Neural crest cell (in vitro differentiated cells): Measurements from ENCODE around the gene NRXN3. TPM values are rescaled to one million over a fixed set of nuclear protein-coding genes. Genes with fewer than 3 reads are reported as not detected.

Source experiments
- DNase-seq: peaks from one replicate; pipeline ENCODE4 v3.0.0; 2021; ENCODE audit warnings: low read depth, mixed read lengths, low spot score
- H3K27ac Mint-ChIP-seq: one replicate; pipeline ENCODE4 v1.8.0; 2021; ENCODE audit warnings: mild to moderate bottlenecking, mixed read lengths; ENCODE audit not compliant: unreplicated experiment
- H3K27me3 Mint-ChIP-seq: 2 replicates; pipeline ENCODE4 v1.8.0; 2021; ENCODE audit warnings: low read depth, mild to moderate bottlenecking, mixed read lengths
- H3K36me3 Mint-ChIP-seq: 2 replicates; pipeline ENCODE4 v1.8.0; 2021; ENCODE audit warnings: low read depth, mild to moderate bottlenecking, mixed read lengths
- H3K4me1 Mint-ChIP-seq: 2 replicates; pipeline ENCODE4 v1.8.0; 2021; ENCODE audit warnings: mixed read lengths
- H3K4me3 Mint-ChIP-seq: one replicate; pipeline ENCODE4 v1.8.0; 2021; ENCODE audit warnings: mild to moderate bottlenecking, mixed read lengths
- H3K9me3 Mint-ChIP-seq: 2 replicates; pipeline ENCODE4 v1.8.0; 2021; ENCODE audit warnings: mixed read lengths
- total RNA-seq: library from RNA; stranded (reverse); gene quantifications from 2 replicates; pipeline ENCODE4 v1.2.1, GENCODE V29; 2021
- TF ChIP-seq, protein P1 (sequence below): fragments of 200-600 bp; sonication (generic); conservative IDR thresholded peaks from 2 replicates; pipeline ENCODE4 v1.5.0; 2021; ENCODE audit warnings: antibody characterized with exemption, mild to moderate bottlenecking

NRXN3 gene
- total RNA-seq, 1 donor from 2014 or later: 2.5 TPM

- Mint-ChIP-seq H3K27ac (no peak overlapping the region), H3K4me3 (no peak overlapping the region), H3K36me3 (no peaks in the 10 kb centered on the region), H3K4me1 (no peaks in the 10 kb centered on the region), H3K9me3 (no peaks in the 10 kb centered on the region), H3K27me3 (no peaks in the 10 kb centered on the region)
- TF ChIP-seq, protein P1, sequence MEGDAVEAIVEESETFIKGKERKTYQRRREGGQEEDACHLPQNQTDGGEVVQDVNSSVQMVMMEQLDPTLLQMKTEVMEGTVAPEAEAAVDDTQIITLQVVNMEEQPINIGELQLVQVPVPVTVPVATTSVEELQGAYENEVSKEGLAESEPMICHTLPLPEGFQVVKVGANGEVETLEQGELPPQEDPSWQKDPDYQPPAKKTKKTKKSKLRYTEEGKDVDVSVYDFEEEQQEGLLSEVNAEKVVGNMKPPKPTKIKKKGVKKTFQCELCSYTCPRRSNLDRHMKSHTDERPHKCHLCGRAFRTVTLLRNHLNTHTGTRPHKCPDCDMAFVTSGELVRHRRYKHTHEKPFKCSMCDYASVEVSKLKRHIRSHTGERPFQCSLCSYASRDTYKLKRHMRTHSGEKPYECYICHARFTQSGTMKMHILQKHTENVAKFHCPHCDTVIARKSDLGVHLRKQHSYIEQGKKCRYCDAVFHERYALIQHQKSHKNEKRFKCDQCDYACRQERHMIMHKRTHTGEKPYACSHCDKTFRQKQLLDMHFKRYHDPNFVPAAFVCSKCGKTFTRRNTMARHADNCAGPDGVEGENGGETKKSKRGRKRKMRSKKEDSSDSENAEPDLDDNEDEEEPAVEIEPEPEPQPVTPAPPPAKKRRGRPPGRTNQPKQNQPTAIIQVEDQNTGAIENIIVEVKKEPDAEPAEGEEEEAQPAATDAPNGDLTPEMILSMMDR: no peak
- no peak for DNase-seq
Observed at GRCh38 chr14:79248126-79248525, 1078.0 kb downstream of the NRXN3 start.

- DNase-seq: no peak
- H3K36me3 Mint-ChIP-seq: no peaks in the 10 kb centered on the region
- no peak overlapping the region for H3K4me3 Mint-ChIP-seq
- TF ChIP-seq, protein P1: no peak
- no peaks in the 10 kb centered on the region for H3K4me1 Mint-ChIP-seq
- H3K27ac Mint-ChIP-seq: no peak overlapping the region
- no peaks in the 10 kb centered on the region for H3K9me3 Mint-ChIP-seq
- H3K27me3 Mint-ChIP-seq: no peaks in the 10 kb centered on the region
Observed at GRCh38 chr14:79248771-79249170, 1078.6 kb downstream of the NRXN3 start.

DNA sequence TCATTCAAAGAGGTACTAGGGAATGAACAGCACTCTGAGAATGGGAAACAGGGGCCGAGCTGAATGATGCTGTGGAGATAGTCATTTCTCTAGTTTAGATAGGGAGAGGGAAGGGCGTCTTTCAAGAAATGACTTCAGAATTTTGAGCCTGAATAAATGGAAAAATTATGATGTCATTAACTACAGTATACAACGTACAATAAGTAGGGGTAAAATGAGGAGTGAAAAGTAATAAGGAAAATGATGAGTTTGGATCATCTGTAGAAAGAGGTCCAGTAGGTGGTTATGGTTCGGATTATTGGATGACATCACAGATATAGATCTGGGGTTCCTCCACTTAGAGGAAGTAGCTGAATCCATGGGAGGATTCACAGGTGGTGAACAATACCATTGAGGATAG is 1081.1 kb downstream of the NRXN3 start:
- Mint-ChIP-seq H3K4me1 (no peaks in the 10 kb centered on the region), H3K9me3 (no peaks in the 10 kb centered on the region), H3K36me3 (no peaks in the 10 kb centered on the region), H3K27me3 (no peaks in the 10 kb centered on the region), H3K4me3 (no peak overlapping the region), H3K27ac (no peak overlapping the region)
- TF ChIP-seq, protein P1: no peak
- DNase-seq: no peak

DNA sequence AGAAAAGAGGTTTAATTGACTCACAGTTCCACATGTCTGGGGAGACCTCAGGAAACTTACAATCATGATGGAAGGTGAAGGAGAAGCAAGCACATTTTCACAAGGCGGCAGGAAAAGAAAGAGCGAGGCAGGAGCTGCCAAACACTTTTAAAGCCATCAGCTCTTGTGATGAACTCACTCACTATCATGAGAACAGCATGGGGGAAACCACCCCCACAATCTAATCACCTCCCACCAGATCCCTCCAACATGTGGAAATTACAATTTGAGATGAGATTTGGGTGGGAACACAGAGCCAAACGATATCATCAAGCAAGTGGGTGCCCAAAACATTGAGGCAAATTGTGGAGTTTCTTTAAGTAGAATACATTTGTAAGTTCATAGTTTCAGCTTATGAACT is 1083.4 kb downstream of the NRXN3 start:
- TF ChIP-seq, protein P1: no peak
- H3K9me3 Mint-ChIP-seq: no peaks in the 10 kb centered on the region
- no peaks in the 10 kb centered on the region for H3K27me3 Mint-ChIP-seq
- H3K36me3 Mint-ChIP-seq: no peaks in the 10 kb centered on the region
- H3K4me1 Mint-ChIP-seq: no peaks in the 10 kb centered on the region
- no peak for DNase-seq
- no peak overlapping the region for H3K4me3 Mint-ChIP-seq
- no peak overlapping the region for H3K27ac Mint-ChIP-seq

DNA sequence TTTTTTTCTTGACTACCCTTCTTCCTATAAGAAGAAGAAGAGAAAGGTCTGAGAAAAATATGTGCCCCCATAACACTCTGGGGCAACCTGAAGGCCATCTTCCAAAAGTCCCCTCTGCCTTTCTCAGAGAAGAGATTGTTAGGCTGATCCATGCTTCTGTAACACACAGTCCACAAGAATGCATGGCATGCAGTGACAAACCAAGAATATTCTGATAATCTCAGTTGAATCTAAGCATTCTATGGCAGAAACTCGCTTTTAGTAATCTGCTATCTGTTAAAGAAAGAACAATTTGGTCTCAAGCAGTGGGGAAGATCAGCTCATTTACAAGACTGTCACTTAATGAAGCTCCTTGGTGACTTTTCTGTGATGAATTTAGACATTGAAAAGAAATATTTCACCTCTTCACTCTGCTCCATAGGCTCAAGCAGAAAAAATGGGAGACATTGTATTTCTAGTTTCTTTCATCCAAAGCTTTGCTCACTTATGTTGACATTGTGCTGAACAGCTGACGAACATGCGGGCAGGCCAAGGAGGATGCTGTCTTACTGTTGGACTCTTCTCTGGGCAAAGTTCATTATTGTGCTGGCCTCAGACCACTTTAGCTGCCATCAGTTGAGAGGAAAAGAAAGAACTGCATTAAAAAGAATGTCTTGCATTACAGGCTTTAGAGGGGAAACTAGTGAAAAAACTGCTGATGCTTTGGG is 1084.0 kb downstream of the NRXN3 start:
- no peaks in the 10 kb centered on the region for H3K36me3 Mint-ChIP-seq
- TF ChIP-seq, protein P1: no peak
- no peaks in the 10 kb centered on the region for H3K27me3 Mint-ChIP-seq
- H3K4me1 Mint-ChIP-seq: no peaks in the 10 kb centered on the region
- no peak overlapping the region for H3K4me3 Mint-ChIP-seq
- H3K27ac Mint-ChIP-seq: no peak overlapping the region
- no peaks in the 10 kb centered on the region for H3K9me3 Mint-ChIP-seq
- DNase-seq: no peak
